Heart right ventricle (tissue), 16 donors: ENCODE measurements around the gene CDK14. TPM values are rescaled to one million over a fixed set of nuclear protein-coding genes. Genes with fewer than 3 reads are reported as not detected.

Experiments used
- ATAC-seq, 8 donors: fragments of 200-7000 bp; cut with Tn5 transposase; one replicate each; pipeline ENCODE4 v1.9.1; 2020; ENCODE audit warnings: mild to moderate bottlenecking in 8 of 8, moderate library complexity in 8 of 8, moderate number of reproducible peaks in 1 of 8
- DNase-seq, 2 donors: peaks; one replicate each; pipeline ENCODE4 v3.0.0-alpha.2; 2020
- H3K27ac ChIP-seq, 10 donors: fragments of 200-600 bp; sonication (generic) in 2 of 10; one replicate each; pipeline versions ENCODE4 v1.5.0 to v1.8.0; 2020 to 2022; ENCODE audit warnings: mild to moderate bottlenecking in 3 of 10
- H3K27me3 ChIP-seq, 7 donors: fragments of 200-600 bp; one replicate each; pipeline ENCODE4 v1.8.0; 2021 to 2022; ENCODE audit warnings: mild to moderate bottlenecking in 2 of 7
- H3K36me3 ChIP-seq, 9 donors: fragments of 200-600 bp; sonication (generic) in 1 of 9; one replicate each; pipeline versions ENCODE4 v1.5.0 to v1.8.0; 2020 to 2022; ENCODE audit warnings: mild to moderate bottlenecking in 2 of 9
- H3K4me1 ChIP-seq, 9 donors: fragments of 200-600 bp; sonication (generic) in 1 of 9; one replicate each; pipeline versions ENCODE4 v1.5.0 to v1.8.0; 2020 to 2022; ENCODE audit warnings: mild to moderate bottlenecking in 4 of 9
- H3K4me3 ChIP-seq, 10 donors: fragments of 200-600 bp; sonication (generic) in 2 of 10; one replicate each; pipeline versions ENCODE4 v1.5.0 to v1.8.0; 2020 to 2022; ENCODE audit warnings: mild to moderate bottlenecking in 7 of 10, moderate library complexity in 2 of 10
- H3K9me3 ChIP-seq, 11 donors: fragments of 200-600 bp in 10 of 11; sonication (generic) in 2 of 11; one replicate each; pipeline versions ENCODE4 v1.5.0 to v1.8.0; 2013 to 2022; ENCODE audit warnings: mild to moderate bottlenecking in 2 of 11, control low read depth in 1 of 11, moderate library complexity in 1 of 11
- CTCF ChIP-seq, 9 donors: fragments of 200-600 bp; sonication (generic) in 2 of 9; IDR thresholded peaks; one replicate each; pipeline versions ENCODE4 v1.5.0 to v1.8.0; 2021 to 2022; ENCODE audit warnings: antibody characterized with exemption in 9 of 9, mild to moderate bottlenecking in 5 of 9, moderate library complexity in 1 of 9
- WGBS, 2 donors: extraction: QIAGEN DNeasy Blood & Tissue Kit; methylation state at CpG; one replicate each; pipeline ENCODE4 v1.1.7; 2013; ENCODE audit warnings: inconsistent platforms in 1 of 2; 5-methylcytosine and 5-hydroxymethylcytosine counted together
- intact Hi-C, 10 donors: fragments of 100-400 bp; cut with DNase I; formaldehyde crosslinking; loops; one replicate each; pipeline versions ENCODE4 v1.11.1 to v1.14.2; 2022
- polyA plus RNA-seq, 2 donors: library from polyadenylated mRNA; stranded (reverse); fragments of 200-250 nt; gene quantifications; one replicate each; pipeline ENCODE4 v1.2.3, GENCODE V29; 2013
- total RNA-seq, 10 donors: library from RNA; stranded (reverse); fragmentation: NEBNext Ultra II Directional in 3 of 10; extraction: Animal tissue kit (Norgen Biotek cat#: 25700) in 3 of 10; gene quantifications; one replicate each; pipeline versions ENCODE4 v1.2.1 to v1.2.4, GENCODE V29; 2021 to 2023
- donor health status: Arrhythmogenic right ventricular cardiomyopathy.
- donor health status: ischemic (EF 13 %, LVEDD 7.1; RV severe dilation, severe dysfunction).
- donor health status: healthy with polysubstance abuse.
- donor health status: DM: no; HTN: yes; CAD: no.
- donor health status: DM: no; HTN: no; CAD: no.
- donor health status: ischemic (EF 25% LVEDD 6.9; RV normal size, moderate dysfunction).
- donor health status: ischemic (EF 25% LVEDD 5.7; RV mildly dilated, moderate dysfunction).
- donor health status: healthy.
- donor health status: DM: yes; HTN: yes; CAD: no.
- donor health status: Ischemic cardiomyopathy.
- donor health status: ischemic (EF 35%, LVEDD 5.7; RV mildly dilated, moderate dysfunction).
- donor health status: nonischemic (EF 11% LVEDD 7.7; RV severe dilation, severe dysfunction).
- donor health status: DM: yes; HTN: yes; CAD: no.
- donor health status: PGD.
- donor health status: ischemic (EF 29% LVEDD 5.4; RV normal size, mild dysfunction).
- donor health status: nonischemic (EF 23%, LVEDD 6.1; RV moderate dilation, normal function).

The CDK14 gene
- total and polyA plus RNA-seq, 12 donors = 3.9 to 36.5 (median 21.4) TPM

GRCh38 chr7:91242097-91242844 is 646.1 kb downstream of the CDK14 start:
- peaks cover 0 to 24% (median 0%) of the 10 kb centered on the region in 9 donors for H3K4me1 ChIP-seq
- no peak for TF ChIP-seq CTCF (IDR thresholded peaks at IDR 0.05)
- no peak overlapping the region for H3K27ac ChIP-seq
- no peaks in the 10 kb centered on the region for H3K27me3 ChIP-seq
- intact Hi-C loops = no loop called here
- ATAC-seq (no peak), DNase-seq (no peak)
- no peak overlapping the region for H3K4me3 ChIP-seq
- WGBS, 2 donors = 83 to 85% methylated on average over 8 of the region's 8 CpGs
- no peaks in the 10 kb centered on the region for H3K9me3 ChIP-seq
- no peaks in the 10 kb centered on the region for H3K36me3 ChIP-seq

- H3K9me3 ChIP-seq = no peaks in the 10 kb centered on the region
- peaks cover 0 to 22% (median 0%) of the 10 kb centered on the region in 9 donors for H3K4me1 ChIP-seq
- DNase-seq (no peak), ATAC-seq (no peak)
- intact Hi-C loops = no loop called here
- no peak overlapping the region for H3K4me3 ChIP-seq
- no peaks in the 10 kb centered on the region for H3K27me3 ChIP-seq
- WGBS, 2 donors = 83 to 84% methylated on average over 6 of the region's 6 CpGs
- no peaks in the 10 kb centered on the region for H3K36me3 ChIP-seq
- TF ChIP-seq CTCF (IDR thresholded peaks at IDR 0.05) = no peak
- no peak overlapping the region for H3K27ac ChIP-seq
These were observed 647.6 kb downstream of the CDK14 start for GRCh38 chr7:91243591-91244301.

GRCh38 chr7:91247500-91247899 is 651.4 kb downstream of the CDK14 start:
- no peaks in the 10 kb centered on the region for H3K36me3 ChIP-seq
- peak in 1 of 9 donors; percentile 18 for TF ChIP-seq CTCF (IDR thresholded peaks at IDR 0.05)
- H3K4me3 ChIP-seq = no peak overlapping the region
- H3K4me1 ChIP-seq = no peaks in the 10 kb centered on the region
- intact Hi-C loops = no loop called here
- DNase-seq = no peak
- ATAC-seq = no peak
- no peak overlapping the region for H3K27ac ChIP-seq
- no peaks in the 10 kb centered on the region for H3K27me3 ChIP-seq
- H3K9me3 ChIP-seq = no peaks in the 10 kb centered on the region

GRCh38 chr7:91248996-91249395 is 652.9 kb downstream of the CDK14 start:
- Histone ChIP-seq H3K27me3 (no peaks in the 10 kb centered on the region), H3K27ac (no peak overlapping the region), H3K4me3 (no peak overlapping the region), H3K36me3 (no peaks in the 10 kb centered on the region), H3K9me3 (peaks cover 0 to 6% (median 0%) of the 10 kb centered on the region in 11 donors), H3K4me1 (no peaks in the 10 kb centered on the region)
- WGBS, 2 donors = 14 to 29% methylated on average over 2 of the region's 2 CpGs
- ATAC-seq = no peak
- intact Hi-C loops = no loop called here
- no peak for DNase-seq
- TF ChIP-seq CTCF (IDR thresholded peaks at IDR 0.05) = no peak
